ENCODE results near the gene LHFPL3. TPM values are rescaled to one million over a fixed set of nuclear protein-coding genes. Genes with fewer than 3 reads are reported as not detected.

LHFPL3 gene
- total and polyA plus RNA-seq, 5 donors from 2014 or later, result not detected

DNA sequence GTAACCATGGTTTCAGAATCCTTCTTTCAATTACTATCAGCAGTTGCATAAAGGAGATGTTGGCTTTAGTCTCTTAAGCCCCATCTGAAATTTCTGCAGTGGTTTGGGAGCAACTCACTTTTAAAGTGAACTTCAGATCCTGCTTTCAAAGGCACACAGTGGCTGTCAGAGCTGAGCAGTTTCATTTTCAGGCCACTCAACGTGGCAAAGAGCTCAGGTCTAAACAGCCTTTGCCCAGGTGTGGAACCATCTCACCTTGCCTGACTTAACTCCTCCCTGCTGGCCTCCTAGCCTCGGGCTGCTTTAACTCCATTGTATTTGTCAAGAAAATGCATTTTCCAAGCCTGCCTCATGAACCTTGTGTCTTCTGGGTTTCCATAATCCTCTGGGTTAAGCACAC is 488.1 kb downstream of the LHFPL3 start:
- no peak overlapping the region for H3K27ac ChIP-seq (ENCODE audit: insufficient read depth, low read length, poor library complexity, severe bottlenecking)
- Mint-ChIP-seq H3K4me3 (no peak overlapping the region), H3K9me3 (no peaks in the 10 kb centered on the region), H3K4me1 (peaks cover 0 to 14% (median 2%) of the 10 kb centered on the region in 4 donors), H3K27ac (no peak overlapping the region), H3K27me3 (peaks cover 25% of the 10 kb centered on the region), H3K36me3 (no peaks in the 10 kb centered on the region)
- no peak overlapping the region for H3K4me3 ChIP-seq (ENCODE audit: low read depth, low read length)
- H3K4me1 ChIP-seq (ENCODE audit: control insufficient read depth, insufficient read depth, low read length, poor library complexity, severe bottlenecking), result no peaks in the 10 kb centered on the region
- H3K9me3 ChIP-seq (ENCODE audit: control insufficient read depth in 2 of 2, low read length in 2 of 2), result no peaks in the 10 kb centered on the region
- H3K27me3 ChIP-seq (ENCODE audit: control insufficient read depth, insufficient read depth, low read length), result peaks cover under 1% of the 10 kb centered on the region
- no peaks in the 10 kb centered on the region for H3K36me3 ChIP-seq (ENCODE audit: control insufficient read depth, insufficient read depth, low read length)
- ATAC-seq (ENCODE audit: low read depth in 2 of 2) (no peak), DNase-seq (no peak)

DNA sequence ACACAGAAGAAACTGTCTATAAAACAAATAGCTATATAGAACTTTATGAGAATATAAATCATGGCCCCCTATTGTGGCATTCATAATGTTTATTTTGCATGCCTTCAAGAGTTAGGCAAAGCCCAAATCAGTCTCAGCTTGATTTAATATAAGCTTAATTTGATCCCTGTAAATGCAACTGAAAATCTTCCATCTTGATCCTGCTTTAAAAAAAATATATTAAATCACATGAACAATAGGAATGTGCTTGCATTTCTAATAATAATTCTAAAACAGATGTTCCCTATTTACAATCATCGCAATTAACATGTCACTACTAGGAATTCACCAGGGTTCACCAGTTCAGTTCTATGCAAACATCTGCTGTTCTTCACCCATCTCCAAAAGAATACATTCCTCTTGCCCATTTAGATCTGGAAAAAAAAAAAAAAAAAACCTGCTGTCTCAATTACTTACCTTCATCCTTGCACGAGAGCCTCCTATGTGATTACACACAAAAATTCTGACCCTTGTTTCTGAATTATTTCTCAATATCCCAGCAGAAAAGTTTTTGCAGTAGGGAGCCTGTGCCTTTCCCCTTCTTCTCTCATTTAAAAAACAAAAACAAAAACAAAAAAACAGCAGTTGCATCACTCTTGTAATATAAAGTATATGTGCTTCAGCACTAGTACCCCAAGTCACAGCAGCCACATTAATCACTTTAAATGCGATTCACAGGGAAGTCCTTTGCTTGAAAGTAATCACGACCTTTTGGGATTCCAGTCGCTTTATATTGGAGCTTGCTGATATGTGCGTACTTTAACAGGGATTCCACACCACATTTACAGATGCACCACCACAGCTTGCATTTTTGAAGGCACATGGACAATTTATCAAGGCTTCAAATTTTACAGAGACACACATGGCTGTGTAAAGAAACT is 490.8 kb downstream of the LHFPL3 start:
- DNase-seq (no peak), ATAC-seq (ENCODE audit: low read depth in 2 of 2) (no peak)

DNA sequence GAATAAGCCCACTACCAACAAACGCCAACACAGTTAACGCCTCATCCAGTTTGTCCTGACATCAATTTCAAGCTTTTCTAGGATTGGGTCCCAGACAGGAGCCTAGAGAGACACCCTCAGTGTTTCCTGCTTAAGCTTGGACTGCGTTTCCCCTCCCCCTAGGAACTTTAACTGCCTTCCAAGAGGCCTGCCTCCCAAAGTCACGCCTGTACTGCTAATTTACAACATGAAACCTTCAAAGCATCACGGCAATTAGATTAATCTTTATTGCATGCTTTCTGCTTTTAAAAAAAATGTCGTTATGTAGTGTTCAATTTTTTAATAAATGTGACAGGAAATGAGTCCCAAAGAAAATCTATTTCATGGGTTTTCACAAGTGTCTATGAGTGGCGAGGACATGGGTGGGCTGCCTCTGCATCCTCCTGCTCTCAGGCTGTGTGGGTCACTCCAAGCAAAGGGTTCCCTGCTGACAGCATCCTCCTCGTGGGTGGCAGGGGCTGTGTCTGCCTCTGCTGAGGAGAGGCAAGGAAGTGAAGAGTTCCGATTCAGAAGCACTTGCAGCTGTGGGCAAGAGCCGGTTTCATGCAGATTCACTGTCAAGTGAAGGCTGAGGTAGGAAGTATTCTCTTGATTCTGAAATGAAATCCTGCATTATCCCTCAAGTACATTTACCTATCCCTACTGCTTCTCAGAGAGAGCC is 492.6 kb downstream of the LHFPL3 start:
- H3K9me3 ChIP-seq (ENCODE audit: control insufficient read depth in 2 of 2, low read length in 2 of 2), result no peaks in the 10 kb centered on the region
- no peaks in the 10 kb centered on the region for H3K36me3 Mint-ChIP-seq
- H3K4me3 ChIP-seq (ENCODE audit: low read depth, low read length), result no peak overlapping the region
- no peaks in the 10 kb centered on the region for H3K27me3 ChIP-seq (ENCODE audit: control insufficient read depth, insufficient read depth, low read length)
- H3K9me3 Mint-ChIP-seq, result no peaks in the 10 kb centered on the region
- no peaks in the 10 kb centered on the region for H3K4me1 ChIP-seq (ENCODE audit: control insufficient read depth, insufficient read depth, low read length, poor library complexity, severe bottlenecking)
- no peak for ATAC-seq (ENCODE audit: low read depth in 2 of 2)
- H3K27ac Mint-ChIP-seq, result no peak overlapping the region
- no peak for DNase-seq
- no peak overlapping the region for H3K4me3 Mint-ChIP-seq
- H3K36me3 ChIP-seq (ENCODE audit: control insufficient read depth, insufficient read depth, low read length), result no peaks in the 10 kb centered on the region
- H3K4me1 Mint-ChIP-seq, result peaks cover 0 to 14% (median 2%) of the 10 kb centered on the region in 4 donors
- H3K27me3 Mint-ChIP-seq, result peaks cover 11% of the 10 kb centered on the region
- H3K27ac ChIP-seq (ENCODE audit: insufficient read depth, low read length, poor library complexity, severe bottlenecking), result no peak overlapping the region

More for the DNA sequence above, 490.8 kb downstream of the LHFPL3 start:
- Mint-ChIP-seq H3K36me3 (no peaks in the 10 kb centered on the region), H3K27ac (no peak overlapping the region), H3K4me3 (no peak overlapping the region), H3K27me3 (peaks cover 15% of the 10 kb centered on the region), H3K4me1 (peaks cover 0 to 14% (median 2%) of the 10 kb centered on the region in 4 donors), H3K9me3 (no peaks in the 10 kb centered on the region)
- Histone ChIP-seq H3K4me3 (ENCODE audit: low read depth, low read length) (no peak overlapping the region), H3K4me1 (ENCODE audit: control insufficient read depth, insufficient read depth, low read length, poor library complexity, severe bottlenecking) (no peaks in the 10 kb centered on the region), H3K27me3 (ENCODE audit: control insufficient read depth, insufficient read depth, low read length) (no peaks in the 10 kb centered on the region), H3K36me3 (ENCODE audit: control insufficient read depth, insufficient read depth, low read length) (no peaks in the 10 kb centered on the region), H3K9me3 (ENCODE audit: control insufficient read depth in 2 of 2, low read length in 2 of 2) (no peaks in the 10 kb centered on the region), H3K27ac (ENCODE audit: insufficient read depth, low read length, poor library complexity, severe bottlenecking) (no peak overlapping the region)

DNA sequence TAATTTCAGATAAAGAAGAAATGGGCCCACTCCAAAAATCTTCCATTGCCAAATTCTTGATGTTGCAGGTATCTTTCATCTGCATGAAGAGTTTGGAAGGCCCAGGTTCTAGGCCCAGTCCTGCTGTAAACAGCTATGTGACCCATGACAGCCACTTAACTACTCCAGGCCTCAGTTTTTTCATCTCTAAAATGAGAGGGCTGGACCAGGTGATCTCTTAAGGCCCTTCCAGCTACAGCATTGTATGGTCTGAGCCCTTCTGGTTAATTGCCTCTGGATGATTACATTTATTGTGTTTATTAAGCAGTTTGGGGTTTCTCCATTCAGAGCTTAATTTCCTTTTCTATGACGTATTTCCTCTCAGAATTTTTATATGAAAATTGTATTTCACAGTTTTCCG is 494.8 kb downstream of the LHFPL3 start:
- DNase-seq, result no peak
- no peak for ATAC-seq (ENCODE audit: low read depth in 2 of 2)
- Histone ChIP-seq H3K27ac (ENCODE audit: insufficient read depth, low read length, poor library complexity, severe bottlenecking) (no peak overlapping the region), H3K36me3 (ENCODE audit: control insufficient read depth, insufficient read depth, low read length) (no peaks in the 10 kb centered on the region), H3K27me3 (ENCODE audit: control insufficient read depth, insufficient read depth, low read length) (no peaks in the 10 kb centered on the region), H3K9me3 (ENCODE audit: control insufficient read depth in 2 of 2, low read length in 2 of 2) (no peaks in the 10 kb centered on the region), H3K4me1 (ENCODE audit: control insufficient read depth, insufficient read depth, low read length, poor library complexity, severe bottlenecking) (no peaks in the 10 kb centered on the region), H3K4me3 (ENCODE audit: low read depth, low read length) (no peak overlapping the region)
- Mint-ChIP-seq H3K4me1 (peaks cover 0 to 4% (median 0%) of the 10 kb centered on the region in 4 donors), H3K9me3 (no peaks in the 10 kb centered on the region), H3K36me3 (no peaks in the 10 kb centered on the region), H3K27me3 (no peaks in the 10 kb centered on the region), H3K4me3 (no peak overlapping the region), H3K27ac (no peak overlapping the region)

DNA sequence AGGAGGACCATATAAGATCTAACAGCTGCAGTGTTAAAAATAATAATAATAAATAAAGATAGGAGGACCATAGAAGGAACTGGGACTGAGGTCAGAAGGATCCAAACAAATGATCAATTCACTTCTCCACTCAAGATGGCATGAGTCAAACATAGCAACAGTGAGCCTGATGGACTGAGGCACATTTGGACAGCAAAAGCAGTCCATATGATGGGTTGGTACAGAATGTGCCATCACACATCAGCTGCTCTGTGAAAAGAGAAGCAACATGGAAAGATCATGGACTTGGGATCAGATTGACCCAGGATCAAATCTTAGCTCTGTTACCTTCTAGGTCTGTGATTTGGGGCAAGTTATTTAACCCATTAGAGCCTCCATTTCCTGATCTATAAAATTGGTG is 496.7 kb downstream of the LHFPL3 start:
- DNase-seq, result peak in 1 of 3 donors; percentile 8
- peaks cover 0 to under 1% (median 0%) of the 10 kb centered on the region in 4 donors for H3K4me1 Mint-ChIP-seq
- no peak for ATAC-seq (ENCODE audit: low read depth in 2 of 2)

DNA sequence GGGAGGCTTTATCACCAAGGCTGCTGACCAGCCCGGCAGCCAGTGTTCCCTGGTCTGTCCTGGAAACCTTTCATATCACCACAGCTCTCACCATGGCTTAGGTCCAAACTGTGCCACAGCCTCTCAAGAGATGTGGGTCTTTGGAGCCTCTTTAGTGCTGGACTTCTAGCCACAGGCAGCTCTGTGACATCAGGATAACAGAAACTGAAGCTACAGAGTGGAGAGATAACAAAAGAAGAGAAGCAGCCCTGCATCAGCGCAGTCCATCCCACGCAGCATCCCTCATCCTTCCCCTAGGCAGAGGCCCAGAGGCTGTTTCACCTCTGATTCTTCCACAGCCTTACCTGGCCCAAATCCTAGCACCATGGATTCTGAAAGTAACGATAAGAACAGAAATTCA is 497.7 kb downstream of the LHFPL3 start:
- no peaks in the 10 kb centered on the region for H3K36me3 ChIP-seq (ENCODE audit: control insufficient read depth, insufficient read depth, low read length)
- H3K27ac ChIP-seq (ENCODE audit: insufficient read depth, low read length, poor library complexity, severe bottlenecking), result no peak overlapping the region
- Mint-ChIP-seq H3K4me1 (no peaks in the 10 kb centered on the region), H3K36me3 (no peaks in the 10 kb centered on the region), H3K9me3 (no peaks in the 10 kb centered on the region), H3K27me3 (no peaks in the 10 kb centered on the region), H3K4me3 (no peak overlapping the region), H3K27ac (no peak overlapping the region)
- H3K9me3 ChIP-seq (ENCODE audit: control insufficient read depth in 2 of 2, low read length in 2 of 2), result no peaks in the 10 kb centered on the region
- H3K27me3 ChIP-seq (ENCODE audit: control insufficient read depth, insufficient read depth, low read length), result no peaks in the 10 kb centered on the region
- DNase-seq (no peak), ATAC-seq (ENCODE audit: low read depth in 2 of 2) (no peak)
- H3K4me3 ChIP-seq (ENCODE audit: low read depth, low read length), result no peak overlapping the region
- H3K4me1 ChIP-seq (ENCODE audit: control insufficient read depth, insufficient read depth, low read length, poor library complexity, severe bottlenecking), result no peaks in the 10 kb centered on the region

More for the DNA sequence above, 496.7 kb downstream of the LHFPL3 start:
- Histone ChIP-seq H3K9me3 (ENCODE audit: control insufficient read depth in 2 of 2, low read length in 2 of 2) (no peaks in the 10 kb centered on the region), H3K4me1 (ENCODE audit: control insufficient read depth, insufficient read depth, low read length, poor library complexity, severe bottlenecking) (no peaks in the 10 kb centered on the region), H3K36me3 (ENCODE audit: control insufficient read depth, insufficient read depth, low read length) (no peaks in the 10 kb centered on the region), H3K27ac (ENCODE audit: insufficient read depth, low read length, poor library complexity, severe bottlenecking) (no peak overlapping the region), H3K4me3 (ENCODE audit: low read depth, low read length) (no peak overlapping the region), H3K27me3 (ENCODE audit: control insufficient read depth, insufficient read depth, low read length) (no peaks in the 10 kb centered on the region)
- Mint-ChIP-seq H3K4me3 (no peak overlapping the region), H3K27me3 (no peaks in the 10 kb centered on the region), H3K27ac (no peak overlapping the region), H3K9me3 (no peaks in the 10 kb centered on the region), H3K36me3 (no peaks in the 10 kb centered on the region)

DNA sequence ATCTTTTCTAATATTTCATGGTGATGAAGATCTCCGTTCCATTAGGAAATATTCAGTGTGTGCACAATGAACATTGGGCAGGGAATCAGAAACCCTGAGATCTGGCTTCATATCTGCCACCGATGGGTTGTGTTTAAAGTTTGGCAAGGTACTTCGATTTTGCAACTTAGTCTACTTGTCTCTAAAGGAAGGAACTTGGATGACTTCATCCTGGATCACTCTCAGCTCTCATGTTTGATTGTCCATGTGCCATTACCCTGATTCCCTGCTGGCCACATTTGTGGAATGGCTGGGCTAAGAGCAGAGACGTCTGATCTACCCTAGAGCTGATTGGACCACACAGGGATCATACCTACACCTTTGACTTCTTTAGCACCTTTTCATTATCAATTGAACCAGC is 508.6 kb downstream of the LHFPL3 start:
- H3K27ac Mint-ChIP-seq, result no peak overlapping the region
- ATAC-seq (ENCODE audit: low read depth in 2 of 2), result no peak
- peaks cover 0 to 2% (median 0%) of the 10 kb centered on the region in 7 donors for H3K9me3 Mint-ChIP-seq

More for the DNA sequence above, 508.6 kb downstream of the LHFPL3 start:
- H3K4me3 Mint-ChIP-seq, result no peak overlapping the region
- no peaks in the 10 kb centered on the region for H3K36me3 Mint-ChIP-seq
- Histone ChIP-seq H3K4me1 (ENCODE audit: control insufficient read depth, insufficient read depth, low read length, poor library complexity, severe bottlenecking) (no peaks in the 10 kb centered on the region), H3K4me3 (ENCODE audit: low read depth, low read length) (no peak overlapping the region), H3K27me3 (ENCODE audit: control insufficient read depth, insufficient read depth, low read length) (peaks cover 8% of the 10 kb centered on the region), H3K9me3 (ENCODE audit: control insufficient read depth in 2 of 2, low read length in 2 of 2) (no peaks in the 10 kb centered on the region), H3K27ac (ENCODE audit: insufficient read depth, low read length, poor library complexity, severe bottlenecking) (no peak overlapping the region), H3K36me3 (ENCODE audit: control insufficient read depth, insufficient read depth, low read length) (no peaks in the 10 kb centered on the region)
- H3K27me3 Mint-ChIP-seq, result peaks cover 8% of the 10 kb centered on the region
- no peak for DNase-seq
- H3K4me1 Mint-ChIP-seq, result no peaks in the 10 kb centered on the region

Data from CD4-positive, CD25-positive, alpha-beta regulatory T cell (primary cell).